Raji (cell line): ENCODE measurements around the gene SYNE1.

Source experiments
- POLR2A ChIP-seq: IDR thresholded peaks from 2 replicates; pipeline ENCODE4 v1.6.1; 2011; ENCODE audit warnings: low read depth, low read length, control low read depth; ENCODE audit not compliant: insufficient read depth

The SYNE1 gene

DNA sequence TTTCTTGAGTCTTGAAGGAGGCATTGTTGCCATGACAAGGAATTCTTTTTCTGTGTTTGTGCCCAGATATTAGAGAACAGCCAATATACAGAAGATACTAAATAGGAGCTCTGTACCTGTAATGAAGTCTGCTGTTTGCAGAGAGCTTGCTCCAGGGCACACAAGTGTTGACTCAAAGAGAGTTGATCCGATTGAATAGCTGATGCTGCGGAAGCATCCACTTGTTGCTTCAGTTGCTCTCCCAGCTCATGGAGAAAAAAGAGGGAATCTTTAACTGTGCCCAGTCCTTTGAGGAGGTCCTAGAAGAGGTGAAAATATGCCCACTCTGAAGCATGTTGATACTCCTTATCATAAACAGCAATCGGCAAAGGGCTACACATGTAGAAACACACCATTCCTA lies 418.3 kb downstream of the SYNE1 start:
- no peak for TF ChIP-seq POLR2A

DNA sequence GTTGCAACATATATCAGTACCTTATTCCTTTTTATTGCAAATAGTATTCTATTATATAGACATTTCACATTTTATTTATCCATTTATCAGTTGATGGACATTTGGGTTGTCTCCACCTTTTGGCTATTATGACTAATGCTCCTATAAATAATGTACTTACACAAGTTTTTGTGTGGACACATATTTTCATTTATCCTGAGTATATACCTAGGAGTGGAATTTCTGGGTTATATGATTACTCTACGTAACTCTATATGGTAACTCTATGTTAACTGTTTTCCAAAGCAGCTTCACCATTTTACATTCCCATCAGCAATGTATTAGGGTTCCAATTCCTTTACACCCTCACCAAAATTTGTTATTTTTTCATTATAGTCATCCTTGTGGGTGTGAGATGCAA lies 424.7 kb downstream of the SYNE1 start:
- TF ChIP-seq POLR2A, result no peak

DNA sequence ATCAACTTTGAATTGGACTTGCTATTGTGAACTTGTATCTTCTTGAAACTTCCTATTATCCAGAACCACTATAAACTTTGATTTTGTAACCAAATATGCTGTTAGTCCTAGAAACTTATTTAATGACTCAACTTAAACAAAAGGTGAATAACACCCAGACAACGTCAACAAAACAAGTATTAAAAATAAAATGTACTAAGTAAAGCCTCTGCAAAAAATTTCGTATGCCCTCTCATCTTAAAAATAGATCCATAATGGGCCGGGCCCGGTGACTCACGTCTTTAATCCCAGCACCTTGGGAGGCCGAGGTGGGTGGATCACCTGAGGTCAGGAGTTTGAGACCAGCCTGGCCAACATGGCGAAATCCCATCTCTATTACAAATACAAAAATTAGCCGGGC lies 428.0 kb downstream of the SYNE1 start:
- no peak for TF ChIP-seq POLR2A

DNA sequence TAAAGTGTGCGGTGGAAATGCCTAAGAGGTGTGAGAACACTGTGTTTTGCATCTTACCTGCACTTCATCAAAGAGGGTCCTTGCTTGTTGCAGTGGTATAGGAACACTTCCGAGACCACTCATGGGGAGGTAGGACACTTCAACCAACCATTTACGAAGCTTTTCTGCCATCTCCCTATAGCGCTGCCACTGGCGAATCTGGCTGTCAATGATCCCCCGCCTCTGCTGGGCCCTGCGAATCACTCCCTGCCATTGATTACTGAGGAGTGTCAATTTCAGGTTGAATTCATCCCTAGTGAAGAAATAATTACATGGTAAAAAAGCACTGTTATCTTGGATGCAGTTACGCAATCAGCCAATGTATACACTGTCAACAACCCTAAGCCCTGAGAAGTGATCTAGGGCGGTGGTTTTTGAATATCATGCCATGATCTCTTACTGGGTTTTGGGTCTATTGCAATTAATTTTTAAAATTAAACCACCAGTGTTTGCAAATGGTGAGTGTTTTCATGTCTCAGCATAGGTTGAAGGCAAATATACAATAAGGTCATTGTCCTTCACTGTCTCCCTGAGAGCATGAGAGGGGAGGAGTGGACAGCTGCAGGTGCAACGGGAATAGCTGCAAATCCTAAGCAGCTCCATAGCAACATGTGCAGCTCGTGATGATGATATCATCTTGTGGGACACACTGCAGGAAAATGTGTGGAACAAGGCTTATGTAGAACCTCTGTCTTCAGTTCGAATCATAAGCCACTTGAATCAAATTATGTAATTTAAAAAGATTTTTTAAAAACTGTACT lies 429.0 kb downstream of the SYNE1 start:
- TF ChIP-seq POLR2A, result no peak

DNA sequence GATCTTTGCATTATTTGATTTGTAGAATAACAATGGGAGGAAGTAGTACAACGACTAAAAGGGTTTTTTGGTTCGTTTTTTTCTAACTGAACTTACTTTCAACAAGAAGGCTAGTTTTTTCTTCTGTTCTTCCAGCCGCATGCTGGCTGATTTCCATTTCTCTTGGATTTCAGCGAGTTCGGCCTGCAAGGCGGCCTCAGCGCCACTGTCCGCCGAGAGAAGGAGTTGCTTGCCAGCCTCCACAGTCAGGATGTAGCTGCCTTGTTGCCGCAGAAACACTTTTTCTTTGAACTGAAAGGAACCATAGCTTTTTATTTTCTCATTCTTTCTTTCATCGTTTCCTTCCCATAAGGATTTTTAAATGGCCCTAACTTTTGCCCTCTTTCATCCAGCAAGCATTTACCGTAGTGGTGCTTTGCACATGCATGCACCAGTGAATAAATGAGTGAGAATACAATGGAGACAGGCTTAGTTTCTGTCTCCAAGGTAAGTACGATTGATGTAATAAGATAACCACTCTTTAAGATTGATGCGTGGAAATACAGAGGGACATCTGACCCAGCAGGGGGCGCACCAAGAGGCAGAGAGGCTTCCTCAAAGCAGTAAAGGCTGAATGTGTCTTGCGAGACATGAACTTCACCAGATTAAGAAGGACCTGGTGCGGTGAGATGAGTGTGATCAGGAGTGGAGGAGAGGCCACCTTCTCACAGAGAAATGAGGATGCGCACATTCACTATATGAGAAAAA lies 430.9 kb downstream of the SYNE1 start:
- TF ChIP-seq POLR2A, result no peak

DNA sequence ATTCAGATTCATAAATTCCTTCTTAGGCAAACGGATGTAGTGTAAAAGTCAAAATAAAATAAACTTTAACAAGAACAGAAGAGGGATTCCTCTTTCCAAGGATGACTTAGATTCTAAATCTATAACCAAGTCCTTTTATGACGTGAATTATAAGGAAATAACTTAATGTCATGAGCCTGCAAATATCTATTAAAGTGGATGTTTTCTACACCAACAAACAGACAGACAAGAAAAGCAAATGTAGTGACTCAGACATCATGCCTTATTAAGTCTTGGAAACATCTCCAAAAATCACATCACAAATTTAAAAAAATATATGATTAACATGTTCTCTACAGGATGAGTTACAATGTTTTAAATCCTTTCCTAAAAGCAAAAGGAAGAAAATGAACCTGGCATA lies 432.6 kb downstream of the SYNE1 start:
- no peak for TF ChIP-seq POLR2A

DNA sequence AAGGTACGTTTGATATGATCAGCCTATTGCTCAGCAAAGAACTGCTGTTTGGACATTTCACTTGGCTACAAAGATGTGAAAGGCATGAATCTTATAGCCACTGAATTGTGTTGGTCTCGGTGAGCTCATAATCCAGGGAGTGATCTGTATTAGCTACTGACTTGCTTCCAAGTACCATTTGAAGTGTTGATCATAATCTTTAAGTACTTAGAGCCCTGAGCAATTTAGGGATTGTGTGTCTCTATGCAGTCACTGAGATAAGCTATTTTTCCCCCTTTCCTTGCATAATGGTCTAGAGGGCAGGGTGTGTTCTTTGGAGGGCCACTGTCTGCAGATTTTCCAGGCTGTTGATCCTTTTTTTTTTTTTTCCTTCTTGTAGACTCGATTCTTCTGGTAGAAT lies 436.0 kb downstream of the SYNE1 start:
- TF ChIP-seq POLR2A, result no peak

DNA sequence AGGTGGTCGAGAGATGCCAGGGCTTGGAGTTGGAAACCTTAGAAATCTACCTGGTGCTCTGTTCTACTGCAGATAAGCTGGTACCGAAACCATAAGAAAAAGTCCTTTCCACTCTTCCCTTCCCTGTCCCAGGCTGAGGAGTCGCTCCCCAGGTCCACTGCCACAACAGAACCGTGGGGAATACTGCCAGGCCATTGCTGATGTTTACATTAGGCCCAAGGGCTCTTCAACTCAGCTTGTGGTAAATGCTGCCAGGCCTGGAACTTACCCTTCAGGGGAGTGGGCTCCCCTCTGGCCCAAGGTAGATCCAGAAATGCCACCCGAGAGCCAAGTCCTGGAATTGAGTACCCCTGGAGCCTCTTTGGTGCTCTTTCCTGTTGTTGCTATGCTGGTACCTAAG lies 441.3 kb downstream of the SYNE1 start:
- no peak for TF ChIP-seq POLR2A

DNA sequence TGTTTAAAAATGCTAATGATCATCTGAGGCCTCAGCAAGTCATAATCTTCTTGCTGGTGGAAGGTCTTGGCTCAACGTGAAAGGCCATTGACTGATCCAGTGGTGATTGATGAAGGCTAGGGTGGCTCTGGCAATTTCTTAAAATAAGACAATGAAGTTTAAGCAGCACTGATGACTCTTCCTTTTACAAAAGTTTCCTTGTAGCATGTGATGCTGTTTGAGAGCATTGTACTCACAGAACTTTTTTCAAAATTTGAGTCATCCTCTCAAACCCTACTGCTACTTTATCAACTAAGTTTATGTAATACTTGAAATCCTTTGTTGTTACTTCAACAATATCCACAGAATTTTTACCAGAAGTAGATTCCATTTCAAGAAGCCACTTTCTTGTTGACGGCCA lies 447.4 kb downstream of the SYNE1 start:
- no peak for TF ChIP-seq POLR2A

DNA sequence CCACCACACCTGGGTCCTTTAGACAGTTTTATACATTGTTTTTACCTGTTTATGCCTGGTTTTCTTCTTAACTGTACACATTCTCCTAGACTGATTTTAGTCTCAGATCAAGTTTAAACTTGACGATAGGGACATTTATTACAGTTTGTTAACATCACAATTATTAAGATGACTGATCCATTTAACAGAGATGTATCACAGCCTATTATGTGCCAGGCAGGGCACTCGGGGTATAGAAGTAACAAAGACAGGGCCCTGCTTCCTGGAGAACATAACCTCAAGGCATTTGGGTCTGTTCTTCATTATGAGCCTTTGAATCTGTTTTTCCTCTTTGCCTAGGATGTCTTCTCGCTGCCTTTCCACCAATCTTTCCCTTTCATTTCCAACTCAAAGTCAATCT lies 449.2 kb downstream of the SYNE1 start:
- TF ChIP-seq POLR2A, result no peak

DNA sequence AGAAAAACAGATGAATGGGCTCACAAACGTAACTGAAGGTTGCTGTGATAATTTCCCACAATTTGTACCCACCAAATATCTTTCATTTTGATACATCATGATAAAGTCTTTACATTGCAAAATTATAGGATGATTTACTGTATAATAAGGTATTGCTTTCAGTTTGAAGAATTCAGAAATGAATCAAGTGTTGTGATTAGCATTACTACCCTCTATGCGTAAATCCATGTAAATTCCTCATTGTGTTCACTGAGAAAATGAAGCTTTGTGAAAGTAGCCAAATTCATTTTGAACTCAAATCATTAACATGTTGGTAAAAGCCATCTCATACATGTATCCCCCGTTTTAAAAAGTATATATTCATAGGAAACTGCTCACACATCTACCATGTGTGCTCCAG lies 450.3 kb downstream of the SYNE1 start:
- TF ChIP-seq POLR2A, result no peak

DNA sequence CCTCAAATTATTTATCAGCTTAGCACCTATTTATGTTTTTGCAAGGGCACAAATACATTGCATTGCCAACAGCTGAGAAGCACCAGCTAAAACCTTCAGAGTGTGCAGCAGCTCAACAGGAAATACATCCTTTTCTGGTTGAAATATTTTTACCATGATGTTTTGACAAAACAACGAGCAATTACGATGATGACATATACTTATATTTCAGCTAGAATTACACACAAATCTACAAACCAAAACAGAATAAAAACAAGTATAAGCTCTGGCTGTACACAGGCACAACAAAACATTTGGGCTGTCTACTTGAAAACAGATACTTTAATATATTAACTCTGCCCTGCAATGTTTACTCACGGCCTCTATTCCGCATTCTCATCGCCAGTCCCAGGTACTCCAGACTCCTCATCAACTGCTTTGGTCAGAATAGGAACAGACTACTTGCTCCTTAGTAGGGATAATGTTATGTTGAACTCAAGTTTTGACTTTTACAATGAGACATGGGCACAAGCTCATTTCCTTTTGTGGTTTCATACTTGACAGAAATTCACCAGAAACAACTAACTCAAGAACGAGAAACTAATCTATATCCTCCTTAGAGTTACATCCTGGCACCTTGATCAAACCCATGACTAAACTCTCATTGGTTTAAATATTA lies 452.1 kb downstream of the SYNE1 start:
- no peak for TF ChIP-seq POLR2A

DNA sequence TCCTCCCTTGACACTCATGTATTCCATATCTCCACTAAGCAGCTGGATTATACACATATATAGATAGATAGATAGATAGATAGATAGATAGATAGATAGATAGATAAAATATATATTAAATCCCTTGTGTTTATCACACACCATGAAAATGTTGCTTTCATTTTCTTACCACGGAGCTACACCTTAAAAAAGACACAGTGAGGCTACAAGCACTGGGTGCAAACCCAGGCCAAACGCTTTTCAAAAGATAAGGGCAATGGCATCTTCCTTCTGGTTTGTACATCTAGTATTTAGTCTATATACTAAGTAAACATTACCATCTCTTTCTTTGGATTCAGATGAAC lies 452.6 kb downstream of the SYNE1 start:
- no peak for TF ChIP-seq POLR2A

DNA sequence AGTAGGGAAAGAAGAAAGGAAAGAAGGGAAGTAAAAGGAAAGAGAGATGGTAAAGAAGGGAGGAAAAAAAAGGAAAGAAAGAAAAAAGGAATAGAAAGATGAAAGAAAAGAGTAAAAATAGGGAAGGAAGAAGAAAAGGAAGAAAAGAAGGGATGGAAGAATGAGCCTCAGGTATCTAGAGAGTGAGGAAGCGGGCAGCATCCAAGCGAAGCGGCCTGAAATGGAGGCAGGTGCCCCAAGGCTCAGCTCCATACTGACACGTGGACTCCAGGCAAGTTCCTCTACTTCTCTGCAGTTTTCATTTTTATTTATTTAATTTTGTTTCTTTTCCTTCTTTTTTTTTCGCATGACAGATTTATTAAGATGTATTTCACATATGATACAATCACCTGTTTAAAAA lies 456.6 kb downstream of the SYNE1 start:
- no peak for TF ChIP-seq POLR2A

DNA sequence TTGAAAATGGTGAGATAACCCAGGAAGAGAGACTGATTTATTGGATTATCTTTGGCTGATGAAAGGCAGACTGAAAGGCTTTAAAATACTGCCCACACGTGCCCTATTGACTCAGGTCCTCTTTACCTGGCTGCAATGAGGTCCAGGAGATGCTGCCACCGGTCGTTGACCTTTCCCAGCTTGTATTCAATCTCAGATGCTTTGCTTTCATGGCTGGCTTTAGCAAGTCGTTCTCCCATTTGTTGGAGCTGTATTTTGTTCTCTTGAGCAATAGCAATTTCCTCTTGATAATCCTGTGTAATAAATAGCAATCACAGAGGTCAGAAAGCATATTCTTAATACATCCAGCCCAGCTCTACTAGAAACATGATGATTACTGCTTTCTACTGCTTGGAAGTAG lies 460.9 kb downstream of the SYNE1 start:
- no peak for TF ChIP-seq POLR2A

DNA sequence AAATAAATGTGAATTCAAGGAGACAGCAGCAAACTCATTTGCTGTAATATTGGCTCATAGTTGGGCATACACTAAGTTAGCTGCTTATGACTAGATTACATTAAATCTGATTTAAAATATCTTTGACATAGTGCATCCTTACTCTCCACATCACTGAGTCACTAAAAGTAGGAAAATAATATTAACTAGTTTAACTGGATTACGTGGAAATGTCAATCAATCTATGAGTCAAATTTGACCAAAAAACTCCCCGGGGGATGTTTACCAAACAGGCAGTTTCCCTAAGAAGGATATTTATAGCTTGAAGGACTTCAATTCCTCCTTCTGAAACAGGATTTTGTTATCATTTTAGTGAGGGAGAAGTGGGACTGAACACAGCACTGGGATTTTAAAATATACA lies 463.2 kb downstream of the SYNE1 start:
- no peak for TF ChIP-seq POLR2A
